GM08714 (cell line): ENCODE results near the gene ACMSD.
"Not testable (repeated sequence)": the region's sequence is repeated elsewhere in the genome, so short reads cannot be mapped to it uniquely, and the experiment has no call there.

Experiments used
- H3K4me3 ChIP-seq: fragments of 200-500 bp; sonication (Bioruptor generic); 2 replicates; pipeline ENCODE4 v1.5.1; 2014; ENCODE audit warnings: mild to moderate bottlenecking, low read length, inconsistent platforms
- ZNF274 ChIP-seq: IDR thresholded peaks from 2 replicates; pipeline ENCODE4 v1.6.1; 2012; ENCODE audit warnings: mild to moderate bottlenecking, low read depth, low read length

The ACMSD gene

DNA sequence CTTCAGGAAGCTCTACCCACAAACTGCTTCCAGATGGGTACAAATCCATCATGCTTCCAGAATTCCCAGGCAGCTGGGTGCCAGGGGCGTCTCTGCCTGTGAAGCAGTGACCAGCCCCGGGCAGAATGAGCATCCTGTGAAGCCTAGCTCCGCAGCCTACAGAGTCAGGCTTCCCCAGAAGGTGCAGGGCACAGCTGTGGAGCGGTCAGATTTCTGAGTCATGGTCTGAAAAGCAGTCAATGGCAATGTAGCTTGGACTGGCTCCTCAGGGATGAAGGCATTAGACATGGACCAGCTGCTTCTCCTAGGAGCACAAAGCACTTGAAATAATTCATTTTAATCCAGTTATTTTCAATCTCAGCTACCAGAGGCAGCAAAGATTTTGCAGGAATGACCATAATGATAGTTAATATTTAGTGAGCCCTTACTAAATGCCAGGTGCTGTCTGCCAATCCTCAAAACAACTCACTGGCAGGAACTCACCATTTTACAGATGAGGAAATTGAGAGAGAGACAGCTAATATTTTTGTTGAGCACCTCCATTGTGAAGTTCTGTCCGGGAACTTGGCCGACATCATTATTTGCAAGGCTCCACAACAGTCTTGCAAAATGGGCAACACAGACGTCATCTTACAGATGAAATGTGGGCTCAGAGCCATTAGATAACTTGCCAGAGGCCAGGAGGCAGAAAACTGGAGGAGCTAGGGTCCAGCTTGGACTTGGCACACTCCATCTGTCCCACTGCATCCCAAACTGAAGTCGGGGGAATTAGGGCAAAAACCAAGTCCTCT is 31.7 kb downstream of the ACMSD start:
- no peak overlapping the region for H3K4me3 ChIP-seq
- TF ChIP-seq ZNF274, result no peak

DNA sequence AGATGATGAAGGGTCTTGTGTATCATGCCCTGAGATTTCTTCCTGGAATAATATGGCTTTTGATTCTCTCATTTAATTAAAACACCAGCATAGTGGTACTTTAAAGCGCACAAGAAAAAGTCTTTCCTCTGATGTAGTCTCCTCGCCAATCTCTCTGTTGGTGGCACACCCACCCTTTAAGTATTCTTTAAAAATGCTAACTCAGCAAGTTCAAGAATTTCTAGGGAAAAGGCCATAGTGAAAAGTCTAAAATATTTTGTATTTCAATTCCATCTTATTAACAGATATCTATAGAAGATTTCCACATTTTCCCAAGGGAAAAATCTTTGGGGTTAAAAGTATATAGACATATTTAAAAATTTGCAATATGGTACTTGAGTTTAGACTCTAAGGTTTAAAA is 34.7 kb downstream of the ACMSD start:
- no peak overlapping the region for H3K4me3 ChIP-seq
- TF ChIP-seq ZNF274, result no peak

DNA sequence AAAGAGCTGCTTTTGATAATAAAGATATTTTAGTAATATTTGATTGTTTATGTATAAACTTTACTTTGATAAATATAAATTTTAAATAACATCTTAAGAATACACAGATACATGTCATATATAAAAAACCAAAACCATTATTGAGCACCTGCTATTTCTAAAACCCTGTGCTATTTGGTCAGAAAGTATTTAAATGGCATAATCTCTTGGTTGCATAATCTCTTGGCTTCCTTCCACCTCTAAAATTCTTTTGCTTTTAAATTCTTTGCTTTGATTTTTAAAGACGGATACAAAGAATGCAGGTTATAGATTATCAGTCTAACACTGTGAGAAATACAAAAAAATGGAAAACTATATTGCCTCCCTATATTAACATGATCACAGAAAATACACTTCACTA is 36.9 kb downstream of the ACMSD start:
- no peak for TF ChIP-seq ZNF274
- no peak overlapping the region for H3K4me3 ChIP-seq

DNA sequence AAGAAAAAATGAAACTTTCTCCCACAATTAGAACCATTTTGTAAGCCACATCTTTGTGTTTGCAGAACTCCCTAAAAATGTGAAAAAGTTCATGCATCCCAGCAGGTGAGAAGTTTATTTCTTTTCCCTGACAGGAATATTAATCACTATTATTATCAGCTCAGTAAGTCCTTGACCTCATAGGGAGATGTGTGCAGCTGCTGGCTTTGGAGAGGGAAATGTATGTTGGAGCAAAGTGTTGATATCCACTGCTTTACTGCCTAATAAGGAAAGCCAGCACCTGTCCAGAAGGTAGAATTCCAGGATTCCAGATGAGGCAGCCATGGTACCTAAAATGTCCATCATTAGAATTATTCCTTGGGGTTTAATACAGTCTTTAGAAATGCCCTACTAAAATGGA is 44.4 kb downstream of the ACMSD start:
- no peak for TF ChIP-seq ZNF274
- H3K4me3 ChIP-seq, result no peak overlapping the region

DNA sequence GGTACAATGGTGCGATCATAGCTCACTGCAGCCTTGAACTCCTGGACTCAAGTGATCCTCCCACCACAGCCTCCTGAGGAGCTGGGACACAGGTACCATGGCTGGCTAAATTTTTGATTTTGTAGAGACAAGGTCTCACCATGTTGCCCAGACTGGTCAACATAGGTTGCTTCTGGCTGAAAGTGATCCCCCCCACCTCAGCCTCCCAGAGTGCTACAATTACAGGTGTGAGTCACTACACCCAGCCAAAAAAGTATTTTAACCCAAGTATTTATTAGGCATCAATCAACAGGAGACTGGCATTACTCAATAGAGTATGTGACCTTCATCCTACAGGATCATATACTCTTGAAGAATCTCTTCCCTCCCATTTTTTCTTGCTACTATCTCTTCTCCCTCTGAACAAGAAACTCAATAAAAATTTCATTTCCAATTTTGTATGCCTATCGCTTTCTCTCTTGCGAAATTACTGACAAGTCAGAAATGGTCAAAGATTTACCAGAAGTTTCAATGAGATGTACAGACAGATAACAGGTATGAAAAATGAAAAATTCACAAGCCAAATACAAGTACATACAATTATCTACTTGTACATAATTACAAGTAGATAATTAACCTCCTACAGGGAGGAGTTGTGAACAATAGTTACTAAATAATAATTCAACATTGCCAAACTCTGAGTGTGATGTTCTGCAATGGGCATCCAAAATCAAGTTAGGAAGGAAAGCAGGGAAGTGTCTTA is 45.3 kb downstream of the ACMSD start:
- H3K4me3 ChIP-seq, result no peak overlapping the region
- no peak for TF ChIP-seq ZNF274

DNA sequence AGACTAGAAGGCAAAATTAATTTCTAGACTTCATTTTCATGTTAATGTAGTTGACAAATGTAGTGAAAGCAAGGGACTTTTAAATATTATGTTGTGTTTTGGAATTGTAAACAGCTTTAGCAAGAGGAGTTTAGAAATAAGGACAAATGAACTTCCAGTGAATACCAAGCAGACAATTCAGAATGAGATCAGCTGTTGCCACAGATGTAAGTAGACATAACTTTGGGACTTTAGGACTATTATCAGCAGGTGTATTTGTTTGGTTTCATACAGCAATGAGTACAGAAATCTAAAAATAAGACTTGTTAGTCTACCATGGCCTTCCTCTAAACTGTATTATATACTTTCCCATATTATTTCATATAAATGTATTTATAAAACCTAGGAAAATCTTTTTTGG is 46.0 kb downstream of the ACMSD start:
- no peak for TF ChIP-seq ZNF274
- no peak overlapping the region for H3K4me3 ChIP-seq

DNA sequence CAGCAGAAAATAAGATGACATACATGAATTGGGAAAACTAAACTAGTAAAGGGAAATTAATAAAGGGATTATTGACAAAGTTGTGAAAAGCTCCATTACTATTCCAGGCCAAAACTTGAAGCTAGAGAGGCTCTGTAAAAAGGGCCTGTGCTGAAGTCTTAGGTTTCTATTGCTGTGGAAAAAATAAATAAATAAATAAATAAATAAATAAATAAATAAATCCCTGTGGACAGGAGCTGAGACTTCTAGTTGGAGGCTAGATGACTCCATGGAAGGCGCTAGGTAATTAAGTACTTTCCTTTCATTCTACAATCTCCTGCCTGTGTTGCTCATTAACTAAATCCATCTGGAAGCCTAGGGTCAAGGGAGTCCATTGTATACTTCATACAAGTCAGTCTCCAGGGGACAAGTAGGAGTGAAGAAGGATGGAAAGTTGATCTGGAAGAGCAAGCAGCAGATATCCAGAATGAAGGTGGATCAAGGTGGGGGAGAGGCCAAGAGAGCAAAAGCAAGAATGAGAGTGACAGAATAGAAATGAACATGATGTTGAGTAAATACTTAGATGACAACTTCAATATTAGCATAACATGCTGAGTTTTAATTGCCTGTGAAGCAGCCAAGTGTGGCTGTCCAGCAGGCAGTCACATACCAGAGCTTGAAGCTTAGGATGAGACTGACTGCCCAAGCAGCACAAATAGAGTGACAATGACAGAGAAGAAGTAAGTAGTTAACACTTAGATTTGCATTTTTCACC is 54.0 kb downstream of the ACMSD start:
- no peak for TF ChIP-seq ZNF274

DNA sequence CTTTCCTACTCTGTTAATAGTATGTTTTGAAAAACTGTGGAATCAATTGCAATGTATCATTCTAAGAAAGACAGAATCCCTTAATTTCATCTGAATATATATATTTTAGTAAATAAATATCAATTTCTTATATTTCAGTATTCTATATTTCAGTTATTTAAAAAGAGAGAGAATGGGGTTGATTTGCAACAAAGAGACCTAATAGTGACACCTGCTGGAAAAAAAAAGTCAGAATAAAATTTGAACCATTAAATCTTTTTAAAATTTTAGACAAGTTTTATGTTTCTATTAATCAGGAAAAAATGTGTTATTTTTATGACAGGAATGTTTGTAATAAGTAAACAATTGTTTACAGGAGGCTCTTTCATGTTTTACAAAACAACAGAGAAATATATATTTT is 59.5 kb downstream of the ACMSD start:
- no peak for TF ChIP-seq ZNF274
- H3K4me3 ChIP-seq, result no peak overlapping the region

More for the DNA sequence above, 54.0 kb downstream of the ACMSD start:
- no peak overlapping the region for H3K4me3 ChIP-seq

DNA sequence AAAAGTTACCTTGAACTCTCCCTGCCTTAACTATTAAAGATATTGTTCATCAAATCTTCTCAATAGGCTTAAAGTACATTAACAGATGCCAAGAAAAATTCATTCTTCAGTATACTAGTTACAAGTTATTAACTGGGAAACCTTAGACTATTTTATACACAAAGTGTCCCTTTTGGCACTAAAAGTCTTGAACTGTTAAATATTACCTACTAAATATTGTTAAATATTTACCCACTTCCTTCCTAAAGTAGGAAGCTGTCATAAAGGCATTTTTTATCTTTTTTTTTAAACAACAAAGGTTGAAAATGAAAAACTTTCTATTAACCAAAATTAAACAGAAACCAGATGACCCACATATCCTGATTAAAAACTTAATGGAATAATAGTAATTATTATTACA is 60.8 kb downstream of the ACMSD start:
- no peak for TF ChIP-seq ZNF274

DNA sequence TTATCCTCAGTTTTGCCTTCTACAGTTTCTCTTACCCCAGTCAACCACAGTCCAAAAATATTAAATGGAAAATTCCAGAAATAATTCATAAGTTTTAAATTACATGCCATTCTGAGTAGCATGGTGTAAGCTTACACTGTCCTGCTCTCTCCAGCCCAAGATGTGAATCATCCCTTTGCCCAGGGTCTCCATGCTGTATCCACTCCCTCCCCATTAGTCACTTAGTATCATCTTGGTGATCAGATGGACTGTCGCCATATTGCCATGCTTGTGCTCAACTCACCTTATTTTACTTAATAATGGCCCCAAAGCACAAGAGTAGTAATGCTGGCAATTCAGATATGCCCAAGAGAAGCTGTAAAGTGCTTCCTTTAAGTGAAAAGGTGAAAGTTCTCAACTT is 61.7 kb downstream of the ACMSD start:
- TF ChIP-seq ZNF274, result no peak
- no peak overlapping the region for H3K4me3 ChIP-seq

More for the DNA sequence above, 60.8 kb downstream of the ACMSD start:
- H3K4me3 ChIP-seq, result no peak overlapping the region

DNA sequence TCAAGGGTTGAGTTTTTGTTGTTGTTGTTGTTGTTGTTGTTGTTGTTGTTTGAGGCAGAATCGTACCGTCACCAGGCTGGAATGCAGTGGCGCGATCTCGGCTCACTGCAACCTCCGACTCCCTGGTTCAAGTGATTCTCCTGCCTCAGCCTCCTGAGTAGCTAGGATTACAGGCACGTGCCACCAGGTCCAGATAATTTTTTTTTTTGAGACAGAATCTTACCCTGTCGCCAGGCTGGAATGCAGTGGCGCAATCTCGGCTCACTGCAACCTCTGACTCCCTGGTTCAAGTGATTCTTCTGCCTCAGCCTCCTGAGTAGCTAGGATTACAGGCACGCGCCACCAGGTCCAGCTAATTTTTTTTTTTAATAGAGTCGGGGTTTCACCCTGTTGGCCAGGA is 65.3 kb downstream of the ACMSD start:
- not testable (repeated sequence) for H3K4me3 ChIP-seq

DNA sequence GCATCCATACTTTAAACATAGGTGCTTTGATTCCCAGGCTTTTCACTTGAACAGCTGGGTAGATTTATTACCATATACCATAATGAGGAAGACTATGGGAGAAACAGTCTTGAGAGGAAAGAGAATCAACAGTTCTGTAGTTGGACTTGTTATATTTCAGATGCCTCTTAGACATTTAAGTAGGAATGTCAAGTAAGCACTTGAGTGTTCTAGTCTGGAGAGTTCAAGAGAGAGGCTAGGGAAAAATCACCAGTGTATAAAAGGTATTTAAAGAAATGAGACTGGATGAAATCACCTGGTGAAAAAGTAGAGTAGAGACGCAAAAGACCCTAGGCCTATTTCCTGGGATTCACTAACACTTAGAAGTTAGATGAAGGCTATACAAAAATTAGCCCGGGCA is 66.8 kb downstream of the ACMSD start:
- TF ChIP-seq ZNF274, result no peak
- H3K4me3 ChIP-seq, result no peak overlapping the region

DNA sequence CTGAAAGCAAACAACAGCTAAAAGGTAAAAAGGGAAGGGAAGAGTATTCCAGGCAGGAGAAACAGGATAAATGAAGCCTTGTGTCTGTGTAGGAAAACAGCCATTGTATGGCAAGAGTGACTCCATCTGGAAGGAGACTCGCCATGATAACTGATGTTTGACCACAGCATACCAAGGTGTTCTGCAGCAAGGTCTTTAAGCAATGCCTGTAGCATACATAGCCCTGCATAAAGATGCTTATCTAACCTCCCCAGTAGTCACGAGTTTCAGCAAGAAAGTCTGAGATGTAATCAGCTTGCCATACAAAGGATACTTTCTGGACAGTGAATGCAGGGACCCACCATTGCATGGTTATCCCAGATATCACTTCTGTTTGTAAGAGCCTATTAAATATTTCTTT is 68.3 kb downstream of the ACMSD start:
- no peak for TF ChIP-seq ZNF274
- no peak overlapping the region for H3K4me3 ChIP-seq

DNA sequence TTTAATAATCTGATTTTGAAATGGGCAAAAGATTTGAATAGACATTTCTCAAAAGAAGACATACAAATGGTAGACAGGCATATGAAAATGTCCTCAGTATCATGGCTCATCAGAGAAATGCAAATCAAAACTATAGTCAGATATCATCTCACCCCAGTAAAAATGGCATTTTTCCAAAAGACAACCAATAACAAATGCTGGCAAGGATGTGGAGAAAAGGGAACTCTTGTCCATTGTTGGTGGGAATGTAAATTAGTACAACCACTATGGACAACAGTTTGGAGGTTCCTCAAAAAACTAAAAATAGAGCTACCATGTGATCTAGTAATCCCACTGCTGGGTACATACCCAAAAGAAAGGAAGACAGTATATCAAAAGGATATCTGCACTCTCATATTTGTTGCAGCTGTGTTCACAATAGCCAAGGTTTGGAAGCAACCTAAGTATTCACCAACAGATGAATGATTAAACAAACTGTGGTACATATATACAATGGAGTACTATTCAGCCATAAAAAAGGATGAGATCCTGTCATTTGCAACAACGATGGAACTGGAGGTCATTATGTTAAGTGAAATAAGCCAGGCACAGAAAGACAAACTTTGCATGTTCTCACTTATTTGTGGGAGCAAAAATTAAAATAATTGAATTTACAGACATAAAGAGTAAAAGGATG is 69.2 kb downstream of the ACMSD start:
- H3K4me3 ChIP-seq, result not testable (repeated sequence)

DNA sequence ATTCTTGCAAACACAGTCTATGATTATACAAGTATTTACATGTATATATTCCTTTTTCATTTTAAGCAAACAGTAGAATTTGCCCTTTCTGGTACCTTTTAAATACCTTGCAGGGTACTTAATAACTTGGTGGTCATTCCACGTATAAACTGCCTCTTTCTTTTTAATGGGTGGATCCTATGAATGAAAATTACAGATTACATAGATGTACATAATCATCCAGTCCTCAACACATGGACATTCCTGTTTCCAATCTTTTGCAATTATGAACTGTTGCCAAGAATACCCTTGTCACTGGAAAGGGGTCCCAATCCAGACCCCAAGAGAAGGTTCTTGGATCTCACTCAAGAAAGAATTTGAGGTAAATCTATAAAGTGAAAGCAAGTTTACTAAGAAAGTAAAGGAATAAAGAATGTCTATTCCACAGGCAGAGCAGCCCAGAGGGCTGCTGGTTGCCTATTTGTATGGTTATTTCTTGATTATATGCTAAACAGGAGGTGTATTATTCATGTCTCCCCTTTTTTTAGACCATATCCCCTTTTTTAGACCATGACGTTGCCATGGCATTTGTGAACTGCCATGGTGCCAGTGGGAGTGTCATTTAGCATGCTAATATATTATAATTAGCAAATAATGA is 72.5 kb downstream of the ACMSD start:
- TF ChIP-seq ZNF274, result no peak
- H3K4me3 ChIP-seq, result no peak overlapping the region
